Neural cell (in vitro differentiated cells): ENCODE measurements around the gene FAM228B. TPM values are rescaled to one million over a fixed set of nuclear protein-coding genes. Genes with fewer than 3 reads are reported as not detected.

Experiments used
- H2AFZ ChIP-seq: fragments of 200-600, 300-800 bp; sonication (generic), shearing (Covaris generic); 2 replicates; pipeline ENCODE4 v1.6.0; 2014; ENCODE audit warnings: low read depth, mild to moderate bottlenecking, antibody characterized with exemption, low read length, moderate library complexity
- H3F3A ChIP-seq: fragments of 200-600 bp; shearing (Covaris generic); 2 replicates; pipeline ENCODE4 v1.6.1; 2016; ENCODE audit warnings: mild to moderate bottlenecking, moderate library complexity, mixed read lengths, antibody characterized with exemption, low read length; ENCODE audit not compliant: insufficient read depth, poor library complexity, severe bottlenecking
- H3K27ac ChIP-seq: fragments of 200-600, 300-800 bp; sonication (generic), shearing (Covaris generic); 2 replicates; pipeline ENCODE4 v1.5.1; 2014; ENCODE audit warnings: mild to moderate bottlenecking, low read length, moderate library complexity
- H3K27me3 ChIP-seq: fragments of 300-800, 200-600 bp; sonication (generic), shearing (Covaris generic); 2 replicates; pipeline ENCODE4 v1.6.0; 2014; ENCODE audit warnings: mild to moderate bottlenecking, low read depth, low read length, moderate library complexity; ENCODE audit not compliant: insufficient read depth
- H3K36me3 ChIP-seq: fragments of 300-800, 200-600 bp; sonication (generic), shearing (Covaris generic); 2 replicates; pipeline ENCODE4 v1.5.1; 2014; ENCODE audit warnings: mild to moderate bottlenecking, antibody characterized with exemption, low read length, moderate library complexity; ENCODE audit not compliant: insufficient read depth
- H3K4me2 ChIP-seq: fragments of 300-800, 200-600 bp; sonication (generic), shearing (Covaris generic); 2 replicates; pipeline ENCODE4 v1.6.0; 2014; ENCODE audit warnings: mild to moderate bottlenecking, low read length
- H3K4me3 ChIP-seq: fragments of 300-800, 200-600 bp; sonication (generic), shearing (Covaris generic); 2 replicates; pipeline ENCODE4 v1.5.1; 2014; ENCODE audit warnings: mild to moderate bottlenecking, low read length, moderate library complexity
- H3K79me2 ChIP-seq: fragments of 200-600 bp; shearing (Covaris generic); replicated peaks from 2 replicates; pipeline ENCODE4 v1.6.0; 2014; ENCODE audit warnings: mild to moderate bottlenecking, low read length, moderate library complexity; ENCODE audit not compliant: insufficient read depth
- H3K9ac ChIP-seq: fragments of 300-800, 200-600 bp; sonication (generic), shearing (Covaris generic); 2 replicates; pipeline ENCODE4 v1.6.1; 2016; ENCODE audit warnings: mild to moderate bottlenecking, low read length, mixed read lengths
- H3K9me2 ChIP-seq: fragments of 200-600 bp; shearing (Covaris generic); 2 replicates; pipeline ENCODE4 v1.6.1; 2016; ENCODE audit warnings: mild to moderate bottlenecking, low read length, mixed read lengths; ENCODE audit not compliant: insufficient read depth
- H3K9me3 ChIP-seq: fragments of 200-600, 300-800 bp; sonication (generic), shearing (Covaris generic); 2 replicates; pipeline ENCODE4 v1.6.1; 2016; ENCODE audit warnings: mild to moderate bottlenecking, mixed run types, low read length, moderate library complexity, mixed read lengths
- H4K20me1 ChIP-seq: fragments of 200-600 bp; shearing (Covaris generic); 2 replicates; pipeline ENCODE4 v1.6.1; 2016; ENCODE audit warnings: mild to moderate bottlenecking, mixed run types; ENCODE audit not compliant: insufficient read depth
- CTCF ChIP-seq: fragments of 450-650 bp; IDR thresholded peaks from 2 replicates; pipeline ENCODE4 v1.5.1; 2014; ENCODE audit warnings: antibody characterized with exemption, mild to moderate bottlenecking, moderate library complexity; ENCODE audit not compliant: poor library complexity, severe bottlenecking
- EP300 ChIP-seq: fragments of 450-650 bp; conservative IDR thresholded peaks from 2 replicates; pipeline ENCODE4 v1.6.1; 2014; ENCODE audit warnings: antibody characterized with exemption, mild to moderate bottlenecking, moderate library complexity; ENCODE audit not compliant: poor library complexity, severe bottlenecking
- MXI1 ChIP-seq: fragments of 450-650 bp; conservative IDR thresholded peaks from 2 replicates; pipeline ENCODE4 v1.6.1; 2014; ENCODE audit warnings: antibody characterized with exemption, mild to moderate bottlenecking; ENCODE audit not compliant: poor library complexity, severe bottlenecking
- RAD21 ChIP-seq: fragments of 450-650 bp; conservative IDR thresholded peaks from 2 replicates; pipeline ENCODE4 v1.6.1; 2014; ENCODE audit warnings: antibody characterized with exemption, mild to moderate bottlenecking, moderate library complexity
- REST ChIP-seq: IDR thresholded peaks from 2 replicates; pipeline ENCODE4 v1.6.1; 2012; ENCODE audit warnings: borderline replicate concordance
- SMC3 ChIP-seq: fragments of 450-650 bp; conservative IDR thresholded peaks from 2 replicates; pipeline ENCODE4 v1.6.1; 2014; ENCODE audit warnings: antibody characterized with exemption, mild to moderate bottlenecking, moderate library complexity; ENCODE audit not compliant: poor library complexity
- polyA plus RNA-seq: library from polyadenylated mRNA; depleted of rRNA; stranded (reverse); fragments of >200 nt; gene quantifications from 2 replicates; pipeline ENCODE4 v1.2.3, GENCODE V29; 2014

The FAM228B gene
- polyA plus RNA-seq, 1 donor from 2014 or later: 22.0 TPM

- Histone ChIP-seq H3K79me2 (no peaks in the 10 kb centered on the region), H3K36me3 (no peaks in the 10 kb centered on the region), H3K9ac (no peak overlapping the region), H3K9me3 (no peaks in the 10 kb centered on the region), H3K4me3 (no peak overlapping the region), H3K9me2 (no peaks in the 10 kb centered on the region), H2AFZ (no peak overlapping the region), H3K4me2 (no peak overlapping the region), H4K20me1 (no peaks in the 10 kb centered on the region), H3K27ac (no peak overlapping the region), H3K27me3 (no peaks in the 10 kb centered on the region), H3F3A (no peaks in the 10 kb centered on the region)
- TF ChIP-seq RAD21: no peak
- TF ChIP-seq REST: no peak
- no peak for TF ChIP-seq MXI1
- TF ChIP-seq EP300: no peak
Measured at GRCh38 chr2:24211408-24211807, 88.1 kb downstream of the FAM228B start.

- Histone ChIP-seq H3K9ac (no peak overlapping the region), H3K4me2 (no peak overlapping the region), H3K27ac (no peak overlapping the region), H3F3A (no peaks in the 10 kb centered on the region), H3K27me3 (no peaks in the 10 kb centered on the region), H3K79me2 (no peaks in the 10 kb centered on the region), H3K36me3 (no peaks in the 10 kb centered on the region), H3K9me2 (no peaks in the 10 kb centered on the region), H3K4me3 (no peak overlapping the region), H2AFZ (no peak overlapping the region), H3K9me3 (no peaks in the 10 kb centered on the region), H4K20me1 (no peaks in the 10 kb centered on the region)
- TF ChIP-seq SMC3 (no peak), CTCF (no peak)
Measured at GRCh38 chr2:24214880-24215279, 91.6 kb downstream of the FAM228B start.

Other genes with a start within 250 kb of the FAM228B start
- gene ATAD2B, start 196.3 kb upstream of the FAM228B start, polyA plus RNA-seq: 37.6 and 42.0 TPM in 2 replicates
- 11.0 and 15.0 TPM in 2 replicates for gene UBXN2A, start 183.0 kb upstream of the FAM228B start, polyA plus RNA-seq
- 0.27 and 0.70 TPM in 2 replicates for gene MFSD2B, start 113.4 kb upstream of the FAM228B start, polyA plus RNA-seq
- gene WDCP, start 76.1 kb upstream of the FAM228B start, polyA plus RNA-seq: 15.7 and 17.0 TPM in 2 replicates
- 154 and 183 TPM in 2 replicates for gene FKBP1B, start 73.7 kb upstream of the FAM228B start, polyA plus RNA-seq
- gene SF3B6, start 47.1 kb upstream of the FAM228B start, polyA plus RNA-seq: 307 and 442 TPM in 2 replicates
- 1.8 and 4.7 TPM in 2 replicates for gene TP53I3, start 38.6 kb upstream of the FAM228B start, polyA plus RNA-seq
- gene PFN4, start 135 bp upstream of the FAM228B start, polyA plus RNA-seq: 1.3 TPM in 1 of 2 replicates, not detected in the other
- 1.5 and 2.6 TPM in 2 replicates for gene FAM228A, start 51.6 kb downstream of the FAM228B start, polyA plus RNA-seq
- 8.9 and 10.6 TPM in 2 replicates for gene ITSN2, start 237.1 kb downstream of the FAM228B start, polyA plus RNA-seq